Neural cell (in vitro differentiated cells): ENCODE measurements around the gene SESN1.

Experiments
- EZH2 ChIP-seq: fragments of 200-600, 300-800 bp; shearing (Covaris generic), sonication (generic); IDR thresholded peaks from 2 replicates; pipeline ENCODE4 v1.6.1; 2014; ENCODE audit warnings: antibody characterized with exemption, low read length, borderline replicate concordance, mild to moderate bottlenecking; ENCODE audit not compliant: insufficient read depth, poor library complexity, severe bottlenecking
- POLR2AphosphoS5 ChIP-seq: IDR thresholded peaks from 2 replicates; pipeline ENCODE4 v1.6.1; 2012
- TF ChIP-seq, protein P1 (sequence below): fragments of 450-650 bp; IDR thresholded peaks from 2 replicates; pipeline ENCODE4 v1.5.1; 2014; ENCODE audit warnings: antibody characterized with exemption, mild to moderate bottlenecking, moderate library complexity; ENCODE audit not compliant: poor library complexity, severe bottlenecking

GRCh38 chr6:109058620-109059019, 36.0 kb downstream of the SESN1 start:
- TF ChIP-seq, protein P1, sequence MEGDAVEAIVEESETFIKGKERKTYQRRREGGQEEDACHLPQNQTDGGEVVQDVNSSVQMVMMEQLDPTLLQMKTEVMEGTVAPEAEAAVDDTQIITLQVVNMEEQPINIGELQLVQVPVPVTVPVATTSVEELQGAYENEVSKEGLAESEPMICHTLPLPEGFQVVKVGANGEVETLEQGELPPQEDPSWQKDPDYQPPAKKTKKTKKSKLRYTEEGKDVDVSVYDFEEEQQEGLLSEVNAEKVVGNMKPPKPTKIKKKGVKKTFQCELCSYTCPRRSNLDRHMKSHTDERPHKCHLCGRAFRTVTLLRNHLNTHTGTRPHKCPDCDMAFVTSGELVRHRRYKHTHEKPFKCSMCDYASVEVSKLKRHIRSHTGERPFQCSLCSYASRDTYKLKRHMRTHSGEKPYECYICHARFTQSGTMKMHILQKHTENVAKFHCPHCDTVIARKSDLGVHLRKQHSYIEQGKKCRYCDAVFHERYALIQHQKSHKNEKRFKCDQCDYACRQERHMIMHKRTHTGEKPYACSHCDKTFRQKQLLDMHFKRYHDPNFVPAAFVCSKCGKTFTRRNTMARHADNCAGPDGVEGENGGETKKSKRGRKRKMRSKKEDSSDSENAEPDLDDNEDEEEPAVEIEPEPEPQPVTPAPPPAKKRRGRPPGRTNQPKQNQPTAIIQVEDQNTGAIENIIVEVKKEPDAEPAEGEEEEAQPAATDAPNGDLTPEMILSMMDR: no peak
- no peak for TF ChIP-seq POLR2AphosphoS5
- TF ChIP-seq EZH2: no peak
